HG03159 (cell line): ENCODE measurements around the gene CXCL6.

Experiments
- ATAC-seq: cut with Tn5 transposase; IDR thresholded peaks from one replicate; pipeline ENCODE4 v1.9.1; 2021; ENCODE audit warnings: mild to moderate bottlenecking, moderate library complexity; ENCODE audit not compliant: unreplicated experiment

CXCL6 gene

GRCh38 chr4:73865431-73866096 lies 29.1 kb downstream of the CXCL6 start:
- ATAC-seq = no peak

GRCh38 chr4:73866246-73866645 lies 29.8 kb downstream of the CXCL6 start:
- ATAC-seq = no peak

- ATAC-seq = no peak
Measured at GRCh38 chr4:73867783-73868182, 31.3 kb downstream of the CXCL6 start.

GRCh38 chr4:73868206-73869129 lies 32.0 kb downstream of the CXCL6 start:
- no peak for ATAC-seq

- no peak for ATAC-seq
Measured at GRCh38 chr4:73869130-73870055, 32.9 kb downstream of the CXCL6 start, which contains the start of gene CXCL1. Gene CXCL1, plus strand, starts transcription at chr4:73869393. Its CDS starts 78 bp downstream, at chr4:73869471.

- ATAC-seq = no peak
Measured at GRCh38 chr4:73870260-73870659, 33.8 kb downstream of the CXCL6 start.

GRCh38 chr4:73870768-73871167 lies 34.3 kb downstream of the CXCL6 start:
- ATAC-seq = no peak

GRCh38 chr4:73871511-73872310 lies 35.2 kb downstream of the CXCL6 start:
- no peak for ATAC-seq

GRCh38 chr4:73872316-73873108 lies 36.0 kb downstream of the CXCL6 start:
- no peak for ATAC-seq

- ATAC-seq = no peak
Measured at GRCh38 chr4:73874386-73874785, 37.9 kb downstream of the CXCL6 start.

- no peak for ATAC-seq
Measured at GRCh38 chr4:73875401-73875800, 38.9 kb downstream of the CXCL6 start.

GRCh38 chr4:73883306-73883705 lies 46.8 kb downstream of the CXCL6 start:
- ATAC-seq = no peak

- ATAC-seq = no peak
Measured at GRCh38 chr4:73885574-73886267, 49.2 kb downstream of the CXCL6 start.
